Naive thymus-derived CD4-positive, alpha-beta T cell (primary cell): Measurements from ENCODE around the gene NAV1. TPM values are rescaled to one million over a fixed set of nuclear protein-coding genes. Genes with fewer than 3 reads are reported as not detected.

Source experiments
- ATAC-seq: fragments of 150-1000 bp; cut with Tn5 transposase; 2 replicates; pipeline ENCODE4 v1.10.0; 2021; ENCODE audit warnings: mild to moderate bottlenecking, moderate library complexity
- CTCF ChIA-PET: fragments of 350-600 bp; sonication (Branson Sonifier 250); formaldehyde crosslinking; loops from one replicate; lab custom pipeline; 2021; ENCODE audit warnings: antibody characterized with exemption; lab: Charles Lee
- POLR2A ChIA-PET: fragments of 350-600 bp; sonication (Branson Sonifier 250); formaldehyde crosslinking; loops from one replicate; lab custom pipeline; 2021; ENCODE audit warnings: antibody characterized with exemption, inconsistent platforms; lab: Charles Lee
- DNase-seq, 9 donors: peaks; one replicate each; pipeline versions ENCODE4 v3.0.0 to v3.0.0-alpha.2; 2020 to 2022; ENCODE audit warnings: mixed read lengths in 1 of 9
- H3K27ac ChIP-seq: one replicate; pipeline ENCODE4 v1.7.0; 2013; ENCODE audit warnings: mild to moderate bottlenecking, low read depth, low read length, moderate library complexity
- H3K27me3 ChIP-seq, 2 donors: one replicate each; pipeline ENCODE4 v1.7.0; 2013; ENCODE audit warnings: low read length in 2 of 2, mild to moderate bottlenecking in 2 of 2, moderate library complexity in 2 of 2; ENCODE audit not compliant: control insufficient read depth in 2 of 2, insufficient read depth in 2 of 2
- H3K36me3 ChIP-seq, 3 experiments: 1 replicate in 2 of 3; 2 replicates in 1 of 3; pipeline ENCODE4 v1.7.0; 2013; ENCODE audit warnings: low read length in 3 of 3, mild to moderate bottlenecking in 3 of 3, moderate library complexity in 1 of 3; ENCODE audit not compliant: insufficient read depth in 3 of 3, control insufficient read depth in 2 of 3
- H3K4me1 ChIP-seq, 2 donors: one replicate each; pipeline ENCODE4 v1.7.0; 2013; ENCODE audit warnings: low read length in 2 of 2, mild to moderate bottlenecking in 2 of 2, moderate library complexity in 1 of 2; ENCODE audit not compliant: control insufficient read depth in 2 of 2, insufficient read depth in 2 of 2
- H3K4me3 ChIP-seq: 2 replicates; pipeline ENCODE4 v1.7.0; 2013; ENCODE audit warnings: mild to moderate bottlenecking, low read length
- H3K9me3 ChIP-seq, 3 experiments: 1 replicate in 2 of 3; 2 replicates in 1 of 3; pipeline ENCODE4 v1.7.0; 2013; ENCODE audit warnings: low read length in 3 of 3; ENCODE audit not compliant: control insufficient read depth in 2 of 3
- H3K27ac Mint-ChIP-seq, 9 donors: one replicate each; pipeline ENCODE4 v1.8.0; 2020 to 2022; ENCODE audit warnings: mixed read lengths in 9 of 9, mild to moderate bottlenecking in 8 of 9, moderate library complexity in 5 of 9, inconsistent platforms in 2 of 9
- H3K27me3 Mint-ChIP-seq, 5 donors: one replicate each; pipeline ENCODE4 v1.8.0; 2021 to 2022; ENCODE audit warnings: mixed read lengths in 5 of 5, mild to moderate bottlenecking in 1 of 5
- H3K36me3 Mint-ChIP-seq, 5 donors: one replicate each; pipeline ENCODE4 v1.8.0; 2020 to 2022; ENCODE audit warnings: mixed read lengths in 5 of 5, mild to moderate bottlenecking in 3 of 5, inconsistent platforms in 1 of 5
- H3K4me1 Mint-ChIP-seq, 7 donors: one replicate each; pipeline ENCODE4 v1.8.0; 2020 to 2022; ENCODE audit warnings: mixed read lengths in 7 of 7, mild to moderate bottlenecking in 3 of 7, inconsistent platforms in 1 of 7
- H3K4me3 Mint-ChIP-seq, 10 donors: one replicate each; pipeline ENCODE4 v1.8.0; 2020 to 2022; ENCODE audit warnings: mild to moderate bottlenecking in 10 of 10, mixed read lengths in 10 of 10, moderate library complexity in 6 of 10, inconsistent platforms in 2 of 10
- H3K9me3 Mint-ChIP-seq, 11 donors: one replicate each; pipeline ENCODE4 v1.8.0; 2020 to 2022; ENCODE audit warnings: mixed read lengths in 11 of 11, mild to moderate bottlenecking in 4 of 11, inconsistent platforms in 1 of 11, moderate library complexity in 1 of 11
- intact Hi-C, 2 donors: fragments of 100-400 bp; cut with micrococcal nuclease; formaldehyde crosslinking; loops; one replicate each; pipeline ENCODE4 v1.15.1; 2023
- polyA plus RNA-seq, 2 donors: library from polyadenylated mRNA; unstranded; fragments of 300-500 nt; fragmentation: Illumina TruSeq; gene quantifications; one replicate each; pipeline ENCODE4 v1.2.3, GENCODE V29; 2021
- total RNA-seq, 6 experiments: library from RNA in 5 of 6; stranded (reverse) in 5 of 6; gene quantifications; 1 replicate in 5 of 6; 2 replicates in 1 of 6; pipeline ENCODE4 v1.2.3 and lab custom pipeline; 2021 to 2026

NAV1 gene
- total and polyA plus RNA-seq, 7 experiments from 2014 or later = 0.18 to 10.8 (median 2.6) TPM

DNA sequence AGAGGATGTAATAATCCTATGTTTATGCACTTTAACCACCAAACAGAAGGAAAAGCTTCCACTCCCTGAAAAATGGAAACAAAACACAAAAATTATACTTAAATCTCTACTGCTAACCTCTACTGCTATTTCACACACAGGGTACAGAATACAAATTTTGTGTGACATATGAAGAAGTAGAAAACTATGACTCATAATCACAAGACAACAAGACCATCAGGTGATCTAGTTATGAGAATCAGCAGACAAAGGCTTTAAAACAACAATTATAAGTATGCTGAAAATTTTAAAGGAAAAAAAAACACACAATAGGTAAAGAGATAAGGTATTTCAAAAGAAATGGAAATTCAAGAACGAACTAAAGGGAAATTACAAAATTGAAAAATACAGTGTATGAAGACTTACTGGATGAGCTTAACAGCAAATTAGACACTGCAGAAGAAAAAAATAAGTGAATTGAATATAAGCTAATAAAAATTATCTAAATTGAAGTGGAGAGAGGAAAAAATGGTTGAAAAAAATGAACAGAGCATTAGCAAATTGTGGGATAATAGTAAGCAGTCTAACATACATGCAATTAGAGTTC is 13.6 kb upstream of the NAV1 start:
- DNase-seq (no peak), ATAC-seq (no peak)
- ChIA-PET POLR2A (no interaction called here), CTCF (interaction anchor here (1.0 to 1.4 kb wide), 2 partner anchors 43 to 44 kb away, joined by 3 to 6 read pairs; no protein-coding TSS in a partner anchor)
- H3K27ac Mint-ChIP-seq = peak overlapping the region in 1 of 9 donors; percentile 34
- H3K4me3 ChIP-seq = no peak overlapping the region
- no peaks in the 10 kb centered on the region for H3K27me3 Mint-ChIP-seq
- no peak overlapping the region for H3K4me3 Mint-ChIP-seq
- peaks cover 0 to 2% (median 0%) of the 10 kb centered on the region in 3 experiments for H3K36me3 ChIP-seq
- intact Hi-C loops = no loop called here
- peaks cover 0 to 11% (median 3%) of the 10 kb centered on the region in 11 donors for H3K9me3 Mint-ChIP-seq
- peaks cover 0 to 5% (median 0%) of the 10 kb centered on the region in 7 donors for H3K4me1 Mint-ChIP-seq
- H3K36me3 Mint-ChIP-seq = peaks cover 5 to 70% (median 48%) of the 10 kb centered on the region in 5 donors
- no peaks in the 10 kb centered on the region for H3K27me3 ChIP-seq
- no peak overlapping the region for H3K27ac ChIP-seq
- H3K4me1 ChIP-seq = no peaks in the 10 kb centered on the region
- H3K9me3 ChIP-seq = no peaks in the 10 kb centered on the region

GRCh38 chr1:201527879-201528278 is 11.0 kb upstream of the NAV1 start:
- Mint-ChIP-seq H3K36me3 (peaks cover 5 to 78% (median 37%) of the 10 kb centered on the region in 5 donors), H3K27me3 (peaks cover 0 to 6% (median 4%) of the 10 kb centered on the region in 5 donors), H3K4me3 (no peak overlapping the region), H3K27ac (no peak overlapping the region), H3K9me3 (peaks cover 0 to 10% (median 0%) of the 10 kb centered on the region in 11 donors), H3K4me1 (peaks cover 0 to 5% (median 0%) of the 10 kb centered on the region in 7 donors)
- Histone ChIP-seq H3K36me3 (no peaks in the 10 kb centered on the region), H3K27ac (no peak overlapping the region), H3K9me3 (no peaks in the 10 kb centered on the region), H3K4me3 (no peak overlapping the region), H3K27me3 (no peaks in the 10 kb centered on the region), H3K4me1 (no peaks in the 10 kb centered on the region)
- ChIA-PET CTCF (no interaction called here), POLR2A (no interaction called here)
- DNase-seq (no peak), ATAC-seq (no peak)
- intact Hi-C loops = no loop called here

- CTCF ChIA-PET = no interaction called here
- peaks cover 0 to 5% (median 0%) of the 10 kb centered on the region in 7 donors for H3K4me1 Mint-ChIP-seq
- H3K9me3 ChIP-seq = no peaks in the 10 kb centered on the region
Measured at GRCh38 chr1:201528631-201529252, 10.2 kb upstream of the NAV1 start.

GRCh38 chr1:201530741-201531531 is 8.0 kb upstream of the NAV1 start:
- no peaks in the 10 kb centered on the region for H3K36me3 ChIP-seq
- H3K27ac Mint-ChIP-seq = no peak overlapping the region
- no peak overlapping the region for H3K4me3 ChIP-seq
- CTCF ChIA-PET = no interaction called here
- ATAC-seq (peak; percentile 72), DNase-seq (no peak)
- peaks cover 3 to 68% (median 23%) of the 10 kb centered on the region in 5 donors for H3K36me3 Mint-ChIP-seq
- POLR2A ChIA-PET = no interaction called here
- no peak overlapping the region for H3K4me3 Mint-ChIP-seq
- H3K27me3 ChIP-seq = no peaks in the 10 kb centered on the region
- H3K9me3 ChIP-seq = no peaks in the 10 kb centered on the region
- intact Hi-C loops = no loop called here
- H3K27me3 Mint-ChIP-seq = peaks cover 4 to 7% (median 7%) of the 10 kb centered on the region in 5 donors
- H3K27ac ChIP-seq = no peak overlapping the region
- peaks cover 0 to 7% (median 0%) of the 10 kb centered on the region in 7 donors for H3K4me1 Mint-ChIP-seq
- H3K4me1 ChIP-seq = no peaks in the 10 kb centered on the region
- peaks cover 0 to 6% (median 0%) of the 10 kb centered on the region in 11 donors for H3K9me3 Mint-ChIP-seq

More at GRCh38 chr1:201528631-201529252, 10.2 kb upstream of the NAV1 start:
- Histone ChIP-seq H3K27me3 (no peaks in the 10 kb centered on the region), H3K4me3 (no peak overlapping the region), H3K27ac (no peak overlapping the region), H3K36me3 (no peaks in the 10 kb centered on the region), H3K4me1 (no peaks in the 10 kb centered on the region)
- H3K9me3 Mint-ChIP-seq = peaks cover 0 to 10% (median 0%) of the 10 kb centered on the region in 11 donors
- H3K36me3 Mint-ChIP-seq = peaks cover 5 to 78% (median 37%) of the 10 kb centered on the region in 5 donors
- peaks cover 0 to 7% (median 4%) of the 10 kb centered on the region in 5 donors for H3K27me3 Mint-ChIP-seq
- POLR2A ChIA-PET = no interaction called here
- no peak overlapping the region for H3K27ac Mint-ChIP-seq
- no peak overlapping the region for H3K4me3 Mint-ChIP-seq
- no peak for ATAC-seq
- DNase-seq = no peak
- intact Hi-C loops = no loop called here

DNA sequence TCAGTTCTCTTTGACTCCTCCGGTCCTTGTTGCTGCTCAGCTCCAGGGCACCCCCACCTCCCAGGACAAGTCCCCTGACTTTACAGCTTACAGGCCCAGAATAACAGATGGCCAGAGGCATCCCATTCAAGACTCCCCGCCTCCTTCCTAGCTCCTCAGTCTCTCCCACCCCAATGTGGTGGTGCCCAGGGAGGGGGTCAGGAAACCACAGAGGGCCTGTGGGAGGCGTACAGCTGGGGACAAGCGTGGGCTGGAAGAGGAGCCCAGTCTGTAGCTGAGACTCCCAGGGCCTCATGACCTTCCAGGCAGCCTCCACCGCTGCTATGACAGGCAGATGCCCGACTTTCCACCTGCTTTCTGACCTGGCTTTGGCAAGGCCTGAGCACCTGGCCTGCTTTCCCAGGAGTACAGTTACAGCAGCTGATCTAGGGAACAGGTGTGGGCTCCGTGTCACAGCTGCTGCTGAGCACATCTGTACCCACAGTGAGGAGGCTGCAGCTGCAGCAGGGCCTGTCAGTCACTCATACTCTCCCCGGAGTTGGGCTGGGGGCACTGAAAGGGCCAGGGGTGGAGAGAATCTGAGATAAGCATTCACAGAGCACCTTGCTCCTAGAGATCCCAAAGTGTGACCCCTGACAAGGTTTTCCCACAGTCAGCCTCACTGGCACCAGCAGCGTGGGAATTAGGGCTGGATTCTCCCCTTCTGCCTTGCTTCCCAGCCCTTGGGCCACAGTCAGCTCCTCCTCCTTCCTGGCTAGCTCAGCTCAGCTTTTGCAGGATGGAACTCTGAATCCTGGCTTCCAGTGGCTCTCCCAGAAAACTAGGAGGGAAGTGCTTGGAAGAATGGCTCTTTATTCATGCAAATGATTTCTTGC is 7.1 kb upstream of the NAV1 start:
- Histone ChIP-seq H3K4me3 (no peak overlapping the region), H3K27me3 (no peaks in the 10 kb centered on the region), H3K27ac (no peak overlapping the region), H3K9me3 (no peaks in the 10 kb centered on the region), H3K4me1 (no peaks in the 10 kb centered on the region), H3K36me3 (no peaks in the 10 kb centered on the region)
- POLR2A ChIA-PET = no interaction called here
- Mint-ChIP-seq H3K9me3 (peaks cover 0 to 6% (median 0%) of the 10 kb centered on the region in 11 donors), H3K36me3 (peaks cover 3 to 65% (median 23%) of the 10 kb centered on the region in 5 donors), H3K4me3 (no peak overlapping the region), H3K27ac (no peak overlapping the region), H3K4me1 (peaks cover 0 to 11% (median 0%) of the 10 kb centered on the region in 7 donors), H3K27me3 (peaks cover 13 to 15% (median 13%) of the 10 kb centered on the region in 5 donors)
- no peak for ATAC-seq
- DNase-seq = no peak
- intact Hi-C loops = no loop called here
- CTCF ChIA-PET = no interaction called here

- H3K36me3 ChIP-seq = no peaks in the 10 kb centered on the region
- CTCF ChIA-PET = interaction anchor here (0.9 kb wide), 1 partner anchor 26 kb away, joined by 3 read pairs; no protein-coding TSS in a partner anchor
- H3K4me3 Mint-ChIP-seq = no peak overlapping the region
- H3K9me3 ChIP-seq = no peaks in the 10 kb centered on the region
- H3K27me3 ChIP-seq = peaks cover 0 to 17% of the 10 kb centered on the region in 2 donors
- H3K27me3 Mint-ChIP-seq = peaks cover 30 to 35% (median 32%) of the 10 kb centered on the region in 5 donors
- H3K4me3 ChIP-seq = no peak overlapping the region
- peaks cover 0 to 18% (median 9%) of the 10 kb centered on the region in 7 donors for H3K4me1 Mint-ChIP-seq
- peaks cover 0 to 11% of the 10 kb centered on the region in 2 donors for H3K4me1 ChIP-seq
- H3K27ac Mint-ChIP-seq = no peak overlapping the region
- POLR2A ChIA-PET = no interaction called here
- intact Hi-C loops = no loop called here
- no peaks in the 10 kb centered on the region for H3K9me3 Mint-ChIP-seq
- no peak overlapping the region for H3K27ac ChIP-seq
- no peak for DNase-seq
- ATAC-seq = no peak
- H3K36me3 Mint-ChIP-seq = peaks cover 5 to 47% (median 10%) of the 10 kb centered on the region in 5 donors
Measured at GRCh38 chr1:201533836-201534235, 5.1 kb upstream of the NAV1 start.
